GDM1 (cell line): ENCODE results near the gene PCDHGB7.
"Not testable (repeated sequence)": the region's sequence is repeated elsewhere in the genome, so short reads cannot be mapped to it uniquely, and the experiment has no call there.

ENCODE experiments used
- DNase-seq: peaks from one replicate; lab custom pipeline; 2025; lab: John Stamatoyannopoulos, UW

PCDHGB7 gene

GRCh38 chr5:141430332-141431113 is 13.0 kb downstream of the PCDHGB7 start, which contains the start of gene PCDHGA12:
PCDHGA12 (plus strand) TSS chr5:141430507; CDS start chr5:141430760, 253 bp downstream.
- DNase-seq = no peak

DNA sequence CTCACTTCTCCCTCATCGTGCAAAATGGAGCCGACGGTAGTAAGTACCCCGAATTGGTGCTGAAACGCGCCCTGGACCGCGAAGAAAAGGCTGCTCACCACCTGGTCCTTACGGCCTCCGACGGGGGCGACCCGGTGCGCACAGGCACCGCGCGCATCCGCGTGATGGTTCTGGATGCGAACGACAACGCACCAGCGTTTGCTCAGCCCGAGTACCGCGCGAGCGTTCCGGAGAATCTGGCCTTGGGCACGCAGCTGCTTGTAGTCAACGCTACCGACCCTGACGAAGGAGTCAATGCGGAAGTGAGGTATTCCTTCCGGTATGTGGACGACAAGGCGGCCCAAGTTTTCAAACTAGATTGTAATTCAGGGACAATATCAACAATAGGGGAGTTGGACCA is 13.8 kb downstream of the PCDHGB7 start:
- no peak for DNase-seq

DNA sequence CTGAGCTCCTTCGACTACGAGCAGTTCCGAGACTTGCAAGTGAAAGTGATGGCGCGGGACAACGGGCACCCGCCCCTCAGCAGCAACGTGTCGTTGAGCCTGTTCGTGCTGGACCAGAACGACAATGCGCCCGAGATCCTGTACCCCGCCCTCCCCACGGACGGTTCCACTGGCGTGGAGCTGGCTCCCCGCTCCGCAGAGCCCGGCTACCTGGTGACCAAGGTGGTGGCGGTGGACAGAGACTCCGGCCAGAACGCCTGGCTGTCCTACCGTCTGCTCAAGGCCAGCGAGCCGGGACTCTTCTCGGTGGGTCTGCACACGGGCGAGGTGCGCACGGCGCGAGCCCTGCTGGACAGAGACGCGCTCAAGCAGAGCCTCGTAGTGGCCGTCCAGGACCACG is 14.8 kb downstream of the PCDHGB7 start:
- not testable (repeated sequence) for DNase-seq

DNA sequence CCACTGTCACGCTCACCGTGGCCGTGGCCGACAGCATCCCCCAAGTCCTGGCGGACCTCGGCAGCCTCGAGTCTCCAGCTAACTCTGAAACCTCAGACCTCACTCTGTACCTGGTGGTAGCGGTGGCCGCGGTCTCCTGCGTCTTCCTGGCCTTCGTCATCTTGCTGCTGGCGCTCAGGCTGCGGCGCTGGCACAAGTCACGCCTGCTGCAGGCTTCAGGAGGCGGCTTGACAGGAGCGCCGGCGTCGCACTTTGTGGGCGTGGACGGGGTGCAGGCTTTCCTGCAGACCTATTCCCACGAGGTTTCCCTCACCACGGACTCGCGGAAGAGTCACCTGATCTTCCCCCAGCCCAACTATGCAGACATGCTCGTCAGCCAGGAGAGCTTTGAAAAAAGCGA is 15.2 kb downstream of the PCDHGB7 start:
- DNase-seq = not testable (repeated sequence)

DNA sequence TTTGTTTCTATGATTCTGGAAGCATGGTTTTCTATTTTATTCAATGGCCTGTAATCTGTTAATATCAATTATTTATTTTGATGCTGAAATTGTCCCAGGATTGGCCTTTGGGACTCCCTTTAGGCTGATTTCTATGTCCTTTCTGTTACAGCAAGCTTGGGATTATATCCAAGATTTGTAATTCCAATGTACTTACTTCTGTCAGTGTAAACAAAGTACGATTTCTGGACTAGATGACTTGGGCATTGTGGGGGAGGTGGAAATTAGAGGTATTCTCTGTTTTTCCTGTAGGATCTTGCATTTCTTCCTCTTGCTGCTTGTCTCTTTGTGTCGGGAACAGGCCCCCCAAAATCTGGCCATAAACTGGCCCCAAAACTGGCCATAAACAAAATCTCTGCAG is 16.5 kb downstream of the PCDHGB7 start:
- no peak for DNase-seq

DNA sequence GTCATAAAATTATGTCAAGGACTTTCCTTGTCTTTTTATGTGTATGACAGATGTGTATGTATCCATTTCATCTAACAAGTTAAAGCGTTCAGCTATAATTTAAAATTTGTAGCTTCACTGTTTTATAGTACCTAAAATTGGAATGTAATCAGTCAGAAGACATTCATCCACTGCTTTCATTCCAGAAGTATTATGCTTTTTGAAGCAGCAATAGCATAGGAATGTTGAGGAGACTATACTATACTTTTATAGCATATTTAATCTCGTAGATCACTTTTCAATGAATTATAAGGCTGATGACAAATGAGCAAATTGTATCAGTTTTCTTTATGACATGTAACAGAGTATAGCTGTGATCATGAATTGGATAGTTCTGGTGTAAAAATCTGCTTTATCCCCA is 19.7 kb downstream of the PCDHGB7 start:
- no peak for DNase-seq

DNA sequence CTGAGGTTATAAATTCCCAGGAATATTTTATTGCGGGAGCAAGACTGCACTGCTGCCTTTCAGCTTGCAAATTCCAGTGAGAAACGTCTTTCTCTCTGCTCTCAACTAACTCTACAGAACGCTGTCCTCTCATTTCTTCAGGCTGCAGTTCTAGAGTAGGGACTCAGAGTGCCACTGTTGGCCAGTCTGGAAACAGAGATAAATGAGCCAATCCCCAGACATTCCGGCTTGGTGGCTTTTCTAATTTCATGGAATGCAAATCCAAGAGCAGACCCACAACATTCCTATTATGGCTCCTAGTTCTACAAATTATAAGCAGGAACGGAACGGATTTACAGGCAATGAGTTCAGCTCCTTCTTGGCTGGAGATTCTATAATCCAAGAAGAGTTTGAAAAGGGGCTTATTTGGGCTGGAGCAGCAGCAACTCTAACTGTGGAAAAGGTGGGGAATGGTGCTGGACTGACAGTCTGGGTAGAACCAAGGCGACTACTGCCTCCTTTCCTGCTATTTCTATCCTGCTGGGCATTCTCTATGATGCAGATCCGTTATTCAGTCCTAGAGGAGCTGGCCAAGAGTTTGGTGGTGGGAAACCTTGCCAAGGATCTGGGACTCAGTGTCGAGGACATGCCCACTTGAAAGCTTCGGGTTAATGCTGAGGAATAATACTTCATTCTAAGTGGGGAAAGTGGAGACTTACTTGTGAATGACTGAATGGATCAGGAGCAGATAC is 22.1 kb downstream of the PCDHGB7 start:
- no peak for DNase-seq

DNA sequence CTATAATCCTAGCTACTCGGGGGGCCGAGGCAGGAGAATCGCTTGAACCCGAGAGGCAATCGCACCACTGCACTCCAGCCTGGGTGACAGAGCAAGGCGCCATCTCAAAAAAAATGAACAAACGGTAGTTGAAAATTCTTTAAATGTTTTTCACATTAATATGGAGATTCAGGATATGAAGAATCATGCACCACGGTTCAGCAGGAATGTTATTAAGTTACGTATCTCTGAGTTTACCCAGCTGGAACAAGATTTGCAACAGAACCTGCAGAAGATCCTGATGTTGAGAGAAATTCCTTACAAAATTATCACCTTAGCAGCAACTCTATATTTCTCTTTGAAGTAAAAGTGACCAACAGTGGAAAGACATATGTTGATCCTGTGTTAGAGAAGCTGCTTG is 22.9 kb downstream of the PCDHGB7 start:
- no peak for DNase-seq

- DNase-seq = no peak
Measured at GRCh38 chr5:141441571-141442170, 24.2 kb downstream of the PCDHGB7 start.

DNA sequence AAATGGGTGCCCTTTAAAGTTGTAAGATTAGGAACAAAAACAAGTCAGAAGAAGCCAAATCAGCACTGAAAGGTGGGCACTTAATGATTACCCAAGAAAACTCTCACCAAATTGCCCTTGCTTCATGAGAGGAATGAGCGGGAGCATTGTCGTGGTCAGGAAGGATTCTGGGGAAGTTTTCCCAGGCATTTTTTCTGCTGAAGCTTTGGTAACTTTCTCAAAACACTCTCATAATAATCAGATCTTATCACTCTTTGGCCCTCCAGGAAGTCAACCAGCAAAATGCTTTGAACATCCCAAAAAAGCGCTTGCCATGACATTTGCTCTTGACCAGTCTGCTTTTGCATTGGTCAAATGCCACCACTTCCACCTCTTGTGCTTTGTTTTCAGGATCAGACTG is 47.9 kb downstream of the PCDHGB7 start:
- no peak for DNase-seq
